ENCODE data around the gene POLR1F. TPM values are rescaled to one million over a fixed set of nuclear protein-coding genes. Genes with fewer than 3 reads are reported as not detected.

Gene POLR1F
- polyA plus RNA-seq, 1 donor (not counting 4 experiments of a cell fraction or from before 2014, with no cell fraction given): 22.4 TPM

GRCh38 chr7:19747740-19748339 lies 39.0 kb upstream of the POLR1F start:
- Histone ChIP-seq H4K20me1 (ENCODE audit: control insufficient read depth, extremely low read depth, insufficient read depth, low read length) (no peaks in the 10 kb centered on the region), H3K27ac (ENCODE audit: control insufficient read depth, insufficient read depth, low read length) (no peak overlapping the region), H3K9me1 (ENCODE audit: control insufficient read depth, extremely low read depth, insufficient read depth, low read length) (no peaks in the 10 kb centered on the region), H3K4me3 (ENCODE audit: control insufficient read depth in 2 of 3, extremely low read depth in 1 of 3, insufficient read depth in 2 of 3, low read depth in 1 of 3, low read length in 3 of 3) (no peak overlapping the region), H3K4me2 (ENCODE audit: control insufficient read depth, extremely low read depth, insufficient read depth, low read depth, low read length) (no peak overlapping the region), H3K79me2 (ENCODE audit: control insufficient read depth, insufficient read depth, low read length) (no peaks in the 10 kb centered on the region), H3K36me3 (ENCODE audit: control insufficient read depth in 2 of 2, extremely low read depth in 1 of 2, insufficient read depth in 2 of 2, low read length in 2 of 2) (no peaks in the 10 kb centered on the region), H3K9me3 (ENCODE audit: control insufficient read depth, low read depth, low read length) (no peaks in the 10 kb centered on the region), H3K4me1 (ENCODE audit: control insufficient read depth, extremely low read depth, insufficient read depth, low read length) (peaks cover 9% of the 10 kb centered on the region), H3K27me3 (ENCODE audit: control insufficient read depth, extremely low read depth, insufficient read depth, low read length) (no peaks in the 10 kb centered on the region), H3K9ac (ENCODE audit: control insufficient read depth, extremely low read depth, insufficient read depth, low read length) (no peak overlapping the region), H2AFZ (ENCODE audit: control insufficient read depth, low read length) (no peak overlapping the region)
- FAIRE-seq: peak; percentile 5
- dilution Hi-C loops (cut with MboI; ENCODE audit: extremely low pct_ligation_motif_present, low sequenced_read_pairs): no loop called here
- DNase-seq (ENCODE audit: low read depth, low spot score): no peak
- no peak for TF ChIP-seq EZH2 (IDR thresholded peaks at IDR 0.05; ENCODE audit: low read length)
- TF ChIP-seq, protein P1, sequence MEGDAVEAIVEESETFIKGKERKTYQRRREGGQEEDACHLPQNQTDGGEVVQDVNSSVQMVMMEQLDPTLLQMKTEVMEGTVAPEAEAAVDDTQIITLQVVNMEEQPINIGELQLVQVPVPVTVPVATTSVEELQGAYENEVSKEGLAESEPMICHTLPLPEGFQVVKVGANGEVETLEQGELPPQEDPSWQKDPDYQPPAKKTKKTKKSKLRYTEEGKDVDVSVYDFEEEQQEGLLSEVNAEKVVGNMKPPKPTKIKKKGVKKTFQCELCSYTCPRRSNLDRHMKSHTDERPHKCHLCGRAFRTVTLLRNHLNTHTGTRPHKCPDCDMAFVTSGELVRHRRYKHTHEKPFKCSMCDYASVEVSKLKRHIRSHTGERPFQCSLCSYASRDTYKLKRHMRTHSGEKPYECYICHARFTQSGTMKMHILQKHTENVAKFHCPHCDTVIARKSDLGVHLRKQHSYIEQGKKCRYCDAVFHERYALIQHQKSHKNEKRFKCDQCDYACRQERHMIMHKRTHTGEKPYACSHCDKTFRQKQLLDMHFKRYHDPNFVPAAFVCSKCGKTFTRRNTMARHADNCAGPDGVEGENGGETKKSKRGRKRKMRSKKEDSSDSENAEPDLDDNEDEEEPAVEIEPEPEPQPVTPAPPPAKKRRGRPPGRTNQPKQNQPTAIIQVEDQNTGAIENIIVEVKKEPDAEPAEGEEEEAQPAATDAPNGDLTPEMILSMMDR (optimal IDR thresholded peaks at IDR 0.05 in 1 of 3, IDR thresholded peaks at IDR 0.05 in 1 of 3, conservative IDR thresholded peaks at IDR 0.05 in 1 of 3; ENCODE audit: extremely low read depth in 1 of 3, insufficient read depth in 2 of 3, low read length in 3 of 3): peak; percentile 24 to 57 (median 52)

GRCh38 chr7:19744075-19744474 lies 35.2 kb upstream of the POLR1F start:
- H3K4me1 ChIP-seq (ENCODE audit: control insufficient read depth, extremely low read depth, insufficient read depth, low read length): no peaks in the 10 kb centered on the region
- FAIRE-seq: no peak
- no peak overlapping the region for H2AFZ ChIP-seq (ENCODE audit: control insufficient read depth, low read length)
- H4K20me1 ChIP-seq (ENCODE audit: control insufficient read depth, extremely low read depth, insufficient read depth, low read length): no peaks in the 10 kb centered on the region
- TF ChIP-seq, protein P1 (optimal IDR thresholded peaks at IDR 0.05 in 1 of 3, IDR thresholded peaks at IDR 0.05 in 1 of 3, conservative IDR thresholded peaks at IDR 0.05 in 1 of 3; ENCODE audit: extremely low read depth in 1 of 3, insufficient read depth in 2 of 3, low read length in 3 of 3): no peak
- no peak for TF ChIP-seq EZH2 (IDR thresholded peaks at IDR 0.05; ENCODE audit: low read length)
- no peaks in the 10 kb centered on the region for H3K9me1 ChIP-seq (ENCODE audit: control insufficient read depth, extremely low read depth, insufficient read depth, low read length)
- no peak overlapping the region for H3K4me2 ChIP-seq (ENCODE audit: control insufficient read depth, extremely low read depth, insufficient read depth, low read depth, low read length)
- no peak overlapping the region for H3K4me3 ChIP-seq (ENCODE audit: control insufficient read depth in 2 of 3, extremely low read depth in 1 of 3, insufficient read depth in 2 of 3, low read depth in 1 of 3, low read length in 3 of 3)
- no peaks in the 10 kb centered on the region for H3K79me2 ChIP-seq (ENCODE audit: control insufficient read depth, insufficient read depth, low read length)
- no peak overlapping the region for H3K27ac ChIP-seq (ENCODE audit: control insufficient read depth, insufficient read depth, low read length)
- no peak for DNase-seq (ENCODE audit: low read depth, low spot score)
- no peak overlapping the region for H3K9ac ChIP-seq (ENCODE audit: control insufficient read depth, extremely low read depth, insufficient read depth, low read length)
- H3K36me3 ChIP-seq (ENCODE audit: control insufficient read depth in 2 of 2, extremely low read depth in 1 of 2, insufficient read depth in 2 of 2, low read length in 2 of 2): no peaks in the 10 kb centered on the region
- dilution Hi-C loops (cut with MboI; ENCODE audit: extremely low pct_ligation_motif_present, low sequenced_read_pairs): no loop called here
- H3K9me3 ChIP-seq (ENCODE audit: control insufficient read depth, low read depth, low read length): no peaks in the 10 kb centered on the region
- H3K27me3 ChIP-seq (ENCODE audit: control insufficient read depth, extremely low read depth, insufficient read depth, low read length): no peaks in the 10 kb centered on the region

Data from keratinocyte (primary cell).